Measurements from ENCODE around the gene GLO1.

The GLO1 gene

DNA sequence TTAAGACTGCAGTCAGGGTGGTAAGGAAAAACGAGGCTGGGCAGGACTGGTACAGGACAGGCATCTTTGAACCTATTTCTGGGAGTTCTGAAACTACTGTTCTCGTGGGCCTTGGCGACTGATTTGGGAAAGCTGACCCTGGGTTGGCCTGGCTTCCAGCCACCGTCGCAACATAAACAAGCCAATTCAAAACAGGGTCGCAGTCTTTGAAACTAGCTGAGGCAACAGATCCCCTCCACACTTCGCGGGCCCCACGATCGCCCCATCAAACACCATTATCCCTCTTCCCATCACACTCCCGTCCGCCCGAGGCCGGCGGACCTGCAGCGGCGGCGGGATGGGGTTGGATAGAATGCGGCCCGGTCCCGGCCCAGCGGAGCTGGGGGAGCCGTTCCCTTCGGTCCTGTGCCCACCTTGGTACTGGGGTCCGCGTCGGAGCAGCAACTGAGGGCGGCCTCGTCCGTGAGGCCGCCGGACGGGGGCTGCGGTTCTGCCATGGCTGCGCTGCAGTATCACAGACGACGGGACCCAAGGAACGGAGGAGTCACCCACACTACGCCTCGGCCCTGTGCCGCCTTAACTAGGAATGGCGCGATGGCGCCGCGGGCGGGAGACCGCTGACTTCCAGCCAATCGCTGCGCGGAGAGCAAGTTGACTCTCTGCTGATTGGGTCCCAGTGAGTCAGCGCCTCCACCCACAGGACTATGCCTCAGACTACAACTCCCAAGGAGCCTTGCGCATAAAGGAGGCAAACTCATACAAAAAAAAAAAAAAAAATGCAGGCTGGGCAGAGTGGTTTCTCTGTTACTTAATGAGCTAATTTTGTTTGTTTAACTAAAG, at the start of gene GLO1:
Gene GLO1 (minus strand): TSS at position 588 of the 840 bp plus-strand sequence. CDS start 91 bp downstream, at position 497.
- DNase-seq (ENCODE audit: low spot score), result peak; percentile 97

DNA sequence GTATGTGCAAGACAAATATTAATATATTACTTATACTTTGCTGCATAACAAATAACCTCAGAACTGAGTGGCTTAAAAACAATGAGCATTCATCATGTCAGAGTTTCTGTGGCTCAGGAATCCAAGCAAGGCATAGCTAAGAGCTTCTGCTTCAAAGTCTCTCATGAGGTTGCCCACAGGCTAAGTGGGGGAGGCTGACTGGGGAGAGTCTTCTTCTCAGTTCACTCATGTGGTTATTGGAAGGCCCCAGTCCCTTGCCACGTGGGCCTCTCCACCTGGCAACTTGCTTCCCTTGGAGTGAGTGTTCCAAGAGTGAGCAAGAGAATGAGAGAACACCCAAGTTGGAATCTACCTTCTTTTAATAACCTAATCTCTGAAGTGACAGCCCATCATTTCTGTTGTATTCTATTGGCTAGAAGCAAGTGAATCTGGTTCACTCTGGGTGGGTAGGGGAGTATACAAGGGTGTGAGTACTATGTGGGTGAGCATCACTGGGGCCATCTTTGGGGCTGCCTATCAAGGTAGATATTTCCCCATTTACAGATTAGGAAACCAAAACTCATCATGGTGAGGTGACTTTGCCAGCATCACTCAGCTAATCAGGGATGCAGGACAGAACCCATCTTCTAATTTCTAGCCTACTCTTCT, 48.1 kb upstream of the GLO1 start:
- no peak for DNase-seq (ENCODE audit: low spot score)

DNA sequence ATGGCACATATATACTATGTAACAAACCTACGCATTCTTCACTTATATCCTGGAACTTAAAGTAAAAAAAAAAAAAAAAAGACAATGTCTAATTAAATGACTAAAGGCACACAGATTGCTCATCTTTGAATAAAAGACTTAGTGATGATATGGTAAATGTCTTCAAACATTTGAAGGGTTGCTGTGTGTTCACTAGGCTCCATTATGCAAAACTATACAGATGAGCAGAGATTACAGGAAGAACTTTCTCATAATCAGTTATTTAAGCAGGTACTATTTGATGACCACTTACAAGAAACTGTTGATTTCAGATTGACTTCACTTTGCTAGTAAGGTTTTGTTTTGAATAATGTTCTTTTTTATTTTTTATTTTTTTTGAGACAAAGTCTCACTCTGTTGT, 46.5 kb upstream of the GLO1 start:
- DNase-seq (ENCODE audit: low spot score), result no peak

- DNase-seq (ENCODE audit: low spot score), result no peak
These were observed 36.6 kb upstream of the GLO1 start for GRCh38 chr6:38739532-38739931.

DNA sequence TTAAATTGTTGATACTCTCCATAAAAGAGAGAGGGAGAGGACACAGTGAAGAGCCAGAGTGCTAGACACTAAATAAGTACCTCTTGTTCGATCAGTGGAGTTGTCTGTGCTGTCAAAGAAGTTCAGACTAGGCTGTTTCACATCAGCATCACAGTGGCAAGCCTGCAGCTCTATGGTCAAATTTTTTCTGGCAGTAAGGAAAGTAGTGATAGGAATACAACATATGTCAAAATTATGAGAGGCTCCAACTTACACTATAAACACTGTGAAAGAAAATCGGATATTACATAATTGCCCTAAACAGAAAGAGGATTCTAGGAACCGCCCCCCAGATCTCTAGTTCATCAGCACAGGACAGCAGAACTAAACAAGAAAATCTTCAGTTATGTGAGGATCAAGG, 35.3 kb upstream of the GLO1 start:
- DNase-seq (ENCODE audit: low spot score), result no peak

DNA sequence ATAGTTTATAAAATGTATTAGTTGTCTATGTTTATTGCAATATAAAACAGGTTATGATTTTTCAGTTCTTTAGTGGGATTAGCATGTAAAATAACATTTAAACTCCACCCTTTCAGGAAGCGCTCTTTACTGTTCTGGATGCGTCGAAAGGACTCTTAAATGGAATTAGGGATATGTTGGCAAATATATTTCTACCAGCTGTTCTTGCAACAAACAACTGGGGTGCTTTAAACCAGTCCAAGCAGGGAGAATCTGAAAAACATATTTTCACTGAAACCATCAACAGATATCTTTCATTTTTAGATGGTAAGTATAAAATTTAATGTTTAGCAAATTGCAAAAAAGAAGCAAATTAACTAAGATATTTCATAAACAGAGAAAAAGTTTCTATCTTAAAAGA, 34.0 kb upstream of the GLO1 start:
- no peak for DNase-seq (ENCODE audit: low spot score)

DNA sequence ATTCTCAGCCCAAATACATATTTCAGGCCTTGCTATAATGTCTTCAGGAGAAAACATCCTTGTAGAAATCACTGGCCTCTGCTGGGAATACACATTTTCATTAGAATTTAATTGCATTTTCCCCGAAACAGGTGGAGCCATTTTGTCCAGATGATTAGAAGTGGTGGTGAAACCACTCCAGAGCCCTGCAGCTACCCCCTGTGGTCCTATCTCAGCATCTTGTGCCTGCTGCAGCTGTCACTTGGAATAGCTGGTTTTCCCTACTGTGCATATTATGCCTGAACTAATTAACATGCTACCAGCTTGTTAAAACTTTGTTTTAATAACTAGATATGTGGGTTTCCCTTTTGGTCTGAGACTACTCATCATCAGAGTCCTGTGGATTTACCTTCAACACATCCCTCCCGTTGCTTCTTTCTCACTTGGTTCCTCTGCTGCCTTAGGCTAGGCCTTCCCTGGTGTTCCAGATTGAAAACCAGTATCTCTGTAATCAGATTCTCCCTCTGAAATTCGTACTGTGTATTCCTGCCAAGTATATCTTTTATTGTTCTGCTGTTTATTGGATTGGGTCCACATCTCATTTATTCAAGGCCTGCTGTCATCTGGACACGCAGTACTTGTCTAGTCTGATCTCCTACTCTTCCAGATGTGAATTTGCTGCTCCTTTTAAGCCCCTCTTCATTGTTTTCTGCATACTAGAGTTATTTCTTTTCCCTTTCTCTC, 27.4 kb upstream of the GLO1 start:
- no peak for DNase-seq (ENCODE audit: low spot score)

- no peak for DNase-seq (ENCODE audit: low spot score)
These were observed 25.3 kb upstream of the GLO1 start for GRCh38 chr6:38728203-38728602.

DNA sequence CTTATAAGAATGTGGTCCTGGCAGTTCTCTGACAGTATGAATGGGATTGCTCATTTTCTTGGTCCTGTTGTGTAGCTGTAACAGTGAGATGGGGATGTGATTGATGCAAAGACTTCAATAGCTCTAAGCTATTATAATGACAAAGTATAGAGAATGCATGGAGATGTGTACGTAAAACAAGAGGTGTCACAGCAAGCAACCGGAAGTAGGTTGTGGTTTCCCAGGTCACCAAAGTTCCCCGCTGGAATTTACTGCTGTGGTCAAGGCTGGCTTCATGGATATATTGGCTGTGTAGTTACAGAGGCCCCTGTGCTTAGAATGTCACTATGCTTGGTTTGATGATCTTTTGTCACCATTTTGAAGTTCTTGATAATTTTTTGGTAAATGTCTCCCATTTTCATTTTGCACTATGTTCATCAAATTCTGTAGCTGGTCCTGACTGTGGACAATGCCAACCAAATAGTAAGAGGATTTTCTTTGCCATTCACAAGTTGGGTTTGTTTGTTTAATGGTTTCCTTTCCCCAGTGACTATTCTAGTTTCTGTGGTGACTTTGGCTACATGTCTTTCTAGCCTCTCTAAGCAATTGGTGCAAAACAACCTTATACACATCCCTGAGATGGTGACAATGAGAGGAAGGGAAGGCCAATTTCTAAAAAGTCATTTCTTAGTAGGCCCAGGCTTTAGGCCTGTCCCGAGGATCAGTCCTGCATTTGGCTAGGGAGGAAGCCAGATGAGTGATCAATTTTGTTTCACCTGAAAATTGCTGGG, 22.7 kb upstream of the GLO1 start:
- no peak for DNase-seq (ENCODE audit: low spot score)

GRCh38 chr6:38724343-38724742, 21.4 kb upstream of the GLO1 start:
- no peak for DNase-seq (ENCODE audit: low spot score)

GRCh38 chr6:38723783-38724182, 20.8 kb upstream of the GLO1 start:
- DNase-seq (ENCODE audit: low spot score), result no peak

GRCh38 chr6:38722727-38723334, 19.9 kb upstream of the GLO1 start:
- DNase-seq (ENCODE audit: low spot score), result no peak

DNA sequence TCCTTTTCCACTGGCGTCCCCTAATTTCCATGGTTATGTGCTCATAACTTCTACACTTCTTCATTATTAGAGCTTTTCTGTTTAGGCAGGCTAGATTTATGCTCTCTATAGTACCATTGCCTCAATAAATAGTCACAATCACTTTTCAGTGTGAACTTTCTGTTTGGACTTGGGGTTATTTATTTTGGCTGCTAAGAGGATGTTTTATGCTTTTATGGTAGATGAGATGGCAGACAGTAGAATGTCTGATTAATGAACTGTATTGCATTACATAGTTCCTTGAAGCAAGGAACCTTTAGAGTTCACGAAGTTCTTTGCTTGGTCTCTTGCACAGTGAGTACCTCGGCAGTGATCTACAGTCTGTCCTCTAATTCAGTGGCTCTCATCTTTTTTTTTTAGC, 19.1 kb upstream of the GLO1 start:
- DNase-seq (ENCODE audit: low spot score), result no peak

- DNase-seq (ENCODE audit: low spot score), result peak; percentile 20
These were observed 17.4 kb upstream of the GLO1 start for GRCh38 chr6:38720295-38720694.

DNA sequence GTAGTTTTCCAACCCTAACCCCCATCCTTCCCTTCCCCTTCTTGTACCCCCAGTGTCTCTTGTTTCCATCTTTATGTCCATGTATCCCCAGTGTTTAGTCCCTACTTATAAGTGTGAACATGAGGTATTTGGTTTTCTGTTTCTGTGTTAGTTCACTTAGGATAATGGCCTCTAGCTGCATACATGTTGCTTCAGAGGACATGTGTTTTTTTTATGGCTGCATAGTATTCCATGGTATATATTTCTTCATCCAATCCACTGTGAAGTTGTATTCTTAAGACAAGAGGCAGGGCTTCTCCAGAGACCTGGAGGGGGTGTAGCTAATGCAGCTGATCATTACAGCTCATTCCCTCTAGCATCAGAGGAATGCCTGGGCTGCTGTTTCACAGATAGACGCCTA, 16.4 kb upstream of the GLO1 start:
- no peak for DNase-seq (ENCODE audit: low spot score)

- DNase-seq (ENCODE audit: low spot score), result no peak
These were observed 13.9 kb upstream of the GLO1 start for GRCh38 chr6:38716825-38717224.

DNA sequence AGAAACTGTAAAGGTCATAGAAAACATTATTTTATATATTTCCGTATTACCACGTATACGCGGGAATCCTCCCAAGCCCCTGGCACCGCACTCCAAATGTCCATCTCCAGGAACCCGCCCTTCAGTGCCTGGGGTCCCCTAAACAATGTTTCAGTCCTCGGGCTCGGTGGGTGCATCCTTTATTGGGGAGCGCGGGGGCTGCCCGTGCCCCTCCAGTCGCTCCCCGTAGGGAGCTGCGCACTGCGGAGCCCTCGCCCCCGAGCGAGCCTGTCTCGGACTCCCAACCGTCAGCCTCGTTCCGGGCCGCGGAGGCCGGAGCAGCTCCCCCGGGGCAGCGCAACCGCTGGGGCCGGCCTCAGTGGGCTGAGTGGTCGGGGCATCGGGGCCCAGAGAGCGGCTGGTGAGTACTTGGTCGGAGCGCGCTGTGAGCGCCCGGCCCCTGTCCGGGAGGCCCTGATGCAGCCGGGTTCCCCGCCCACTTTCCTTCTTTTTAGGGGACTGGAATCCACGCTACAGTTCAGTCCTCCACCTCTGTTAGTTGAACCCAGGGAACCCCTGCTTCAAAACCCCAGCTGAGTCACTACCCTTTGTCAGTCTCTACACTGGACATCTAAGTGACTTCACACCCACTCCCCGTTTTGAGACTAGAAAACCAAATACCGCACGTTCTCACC, 12.2 kb upstream of the GLO1 start, which contains the start of gene DNAH8:
Gene DNAH8 (plus strand): TSS at position 296 of the 674 bp plus-strand sequence. CDS start 7,499 bp downstream, outside the sequence.
- no peak for DNase-seq (ENCODE audit: low spot score)

DNA sequence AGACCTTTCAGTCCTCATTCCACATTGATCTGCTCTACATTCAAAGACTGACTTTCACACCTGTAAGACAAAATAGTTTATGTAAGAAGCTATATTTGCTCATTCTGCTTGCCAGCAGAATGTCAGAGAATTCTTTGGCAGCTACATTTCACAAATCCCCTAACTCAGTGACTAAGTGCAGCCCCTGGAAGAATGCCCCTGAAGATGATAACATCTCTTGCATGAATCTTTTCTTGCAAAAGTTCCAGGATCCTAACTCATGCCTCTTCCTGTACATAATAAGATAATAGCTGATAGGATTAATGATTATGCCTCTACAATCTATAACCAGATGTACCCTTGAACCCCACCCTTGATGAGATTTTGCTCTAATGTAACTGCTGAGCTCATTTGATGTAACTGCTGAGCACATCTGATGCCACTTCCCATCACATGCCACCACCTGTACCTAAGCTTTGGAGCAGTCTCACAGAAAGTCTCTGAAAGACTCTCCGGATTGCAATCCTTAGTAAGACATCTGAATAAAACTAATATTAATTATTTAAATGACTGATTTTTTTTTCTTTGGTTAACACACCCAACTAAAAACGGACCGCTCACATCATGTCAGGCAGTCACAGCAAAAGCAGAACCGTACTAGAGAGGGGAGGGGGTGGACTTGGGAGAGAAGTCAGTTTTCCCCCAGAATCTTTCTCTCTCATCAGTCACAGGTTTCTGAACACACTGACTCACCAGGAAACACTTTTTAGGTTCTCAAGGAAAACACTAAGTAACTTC, 11.5 kb upstream of the GLO1 start:
- DNase-seq (ENCODE audit: low spot score), result no peak

- DNase-seq (ENCODE audit: low spot score), result no peak
These were observed 10.9 kb upstream of the GLO1 start for GRCh38 chr6:38713812-38714211.

DNA sequence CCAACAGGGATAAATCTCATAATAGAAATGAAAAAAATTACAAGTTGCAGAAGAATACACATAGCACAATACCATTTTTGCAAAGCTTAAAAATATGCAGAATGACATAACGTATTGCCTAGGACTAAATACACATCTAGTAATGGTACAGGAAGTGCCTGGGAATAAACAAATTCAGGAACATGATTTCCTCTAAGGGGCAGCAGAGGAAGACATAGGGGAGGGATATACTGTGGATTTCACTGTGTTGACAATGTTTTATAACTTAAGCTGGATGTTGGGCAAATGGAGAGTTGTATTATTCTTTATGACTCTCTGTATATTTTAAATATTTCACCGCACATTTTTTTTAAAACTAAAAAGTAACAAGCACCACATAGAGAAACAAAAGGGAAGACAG, 5.6 kb upstream of the GLO1 start:
- DNase-seq (ENCODE audit: low spot score), result no peak

All from LoVo (cell line).